PFSK-1 (cell line): ENCODE data around the gene C22orf15.

Source experiments
- FOXP2 ChIP-seq: optimal IDR thresholded peaks from 2 replicates; pipeline ENCODE3; 2011; ENCODE audit warnings: borderline replicate concordance, control low read depth, inconsistent platforms; ENCODE audit not compliant: insufficient read depth; ENCODE audit errors: extremely low read length, extremely low read depth
- POLR2AphosphoS5 ChIP-seq: IDR thresholded peaks from 2 replicates; pipeline ENCODE4 v1.6.1; 2012; ENCODE audit warnings: low read depth, mild to moderate bottlenecking, control low read depth, low read length, moderate library complexity
- SIN3A ChIP-seq: IDR thresholded peaks from 2 replicates; pipeline ENCODE4 v1.6.1; 2012; ENCODE audit warnings: mild to moderate bottlenecking, low read length, moderate library complexity, borderline replicate concordance; ENCODE audit not compliant: insufficient read depth
- TAF1 ChIP-seq: IDR thresholded peaks from 2 replicates; pipeline ENCODE4 v1.6.1; 2012; ENCODE audit warnings: low read length, control low read depth, borderline replicate concordance; ENCODE audit not compliant: insufficient read depth
- TF ChIP-seq, protein P1 (sequence below), 2 experiments: IDR thresholded peaks; 2 replicates each; pipeline versions ENCODE4 v1.6.1 to v1.8.0; 2011 to 2012; ENCODE audit warnings: low read depth in 2 of 2, low read length in 2 of 2, control low read depth in 1 of 2, inconsistent platforms in 1 of 2, mild to moderate bottlenecking in 1 of 2, moderate library complexity in 1 of 2; ENCODE audit not compliant: insufficient read depth in 1 of 2

DNA sequence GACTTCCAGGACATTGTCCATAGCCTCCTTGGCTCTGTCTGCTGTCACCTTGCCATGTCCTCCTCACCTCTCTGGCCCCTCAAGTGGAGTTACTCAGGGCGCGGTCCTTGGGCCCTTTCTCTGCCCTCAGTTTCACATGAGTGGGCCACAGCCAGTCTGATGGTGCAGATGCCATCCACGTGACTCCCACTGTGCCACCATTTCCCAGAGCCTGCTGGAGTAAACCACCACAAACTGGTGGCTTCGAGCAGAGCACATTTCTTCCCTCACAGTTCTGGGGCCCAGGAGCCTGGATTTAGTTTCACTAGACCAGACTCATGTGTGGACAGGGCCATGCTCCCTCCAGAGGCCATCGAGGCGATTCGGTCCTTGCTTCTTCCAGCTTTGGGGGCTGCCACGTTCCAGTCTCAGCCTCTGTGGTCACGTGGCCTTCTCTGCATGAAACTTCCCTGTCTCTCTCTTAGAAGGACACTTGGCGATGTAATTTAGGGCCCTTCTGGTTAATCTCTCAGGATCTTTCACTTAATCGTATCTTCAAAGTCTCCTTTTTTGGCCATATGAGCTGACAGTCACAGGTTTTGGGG is 38.5 kb downstream of the C22orf15 start:
- TF ChIP-seq, protein P1, sequence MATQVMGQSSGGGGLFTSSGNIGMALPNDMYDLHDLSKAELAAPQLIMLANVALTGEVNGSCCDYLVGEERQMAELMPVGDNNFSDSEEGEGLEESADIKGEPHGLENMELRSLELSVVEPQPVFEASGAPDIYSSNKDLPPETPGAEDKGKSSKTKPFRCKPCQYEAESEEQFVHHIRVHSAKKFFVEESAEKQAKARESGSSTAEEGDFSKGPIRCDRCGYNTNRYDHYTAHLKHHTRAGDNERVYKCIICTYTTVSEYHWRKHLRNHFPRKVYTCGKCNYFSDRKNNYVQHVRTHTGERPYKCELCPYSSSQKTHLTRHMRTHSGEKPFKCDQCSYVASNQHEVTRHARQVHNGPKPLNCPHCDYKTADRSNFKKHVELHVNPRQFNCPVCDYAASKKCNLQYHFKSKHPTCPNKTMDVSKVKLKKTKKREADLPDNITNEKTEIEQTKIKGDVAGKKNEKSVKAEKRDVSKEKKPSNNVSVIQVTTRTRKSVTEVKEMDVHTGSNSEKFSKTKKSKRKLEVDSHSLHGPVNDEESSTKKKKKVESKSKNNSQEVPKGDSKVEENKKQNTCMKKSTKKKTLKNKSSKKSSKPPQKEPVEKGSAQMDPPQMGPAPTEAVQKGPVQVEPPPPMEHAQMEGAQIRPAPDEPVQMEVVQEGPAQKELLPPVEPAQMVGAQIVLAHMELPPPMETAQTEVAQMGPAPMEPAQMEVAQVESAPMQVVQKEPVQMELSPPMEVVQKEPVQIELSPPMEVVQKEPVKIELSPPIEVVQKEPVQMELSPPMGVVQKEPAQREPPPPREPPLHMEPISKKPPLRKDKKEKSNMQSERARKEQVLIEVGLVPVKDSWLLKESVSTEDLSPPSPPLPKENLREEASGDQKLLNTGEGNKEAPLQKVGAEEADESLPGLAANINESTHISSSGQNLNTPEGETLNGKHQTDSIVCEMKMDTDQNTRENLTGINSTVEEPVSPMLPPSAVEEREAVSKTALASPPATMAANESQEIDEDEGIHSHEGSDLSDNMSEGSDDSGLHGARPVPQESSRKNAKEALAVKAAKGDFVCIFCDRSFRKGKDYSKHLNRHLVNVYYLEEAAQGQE (IDR thresholded peaks at IDR 0.05; ENCODE audit: insufficient read depth in 1 of 2, low read depth in 2 of 2, low read length in 2 of 2), result no peak
- no peak for TF ChIP-seq POLR2AphosphoS5
- no peak for TF ChIP-seq TAF1
- TF ChIP-seq SIN3A, result no peak
- TF ChIP-seq FOXP2, result no peak
